Activated CD8-positive, alpha-beta T cell treated with anti-CD3 and anti-CD28 coated beads for 36 hours (primary cell): ENCODE data around the gene PLAC1. TPM values are rescaled to one million over a fixed set of nuclear protein-coding genes. Genes with fewer than 3 reads are reported as not detected.

ENCODE experiments used
- ATAC-seq: fragments of 200-7000 bp; cut with Tn5 transposase; one replicate; pipeline ENCODE4 v1.10.0; 2021; ENCODE audit warnings: mild to moderate bottlenecking, moderate library complexity
- CTCF ChIA-PET: fragments of 350-600 bp; sonication (Branson Sonifier 250); formaldehyde crosslinking; loops from one replicate; lab custom pipeline; 2021; ENCODE audit warnings: antibody characterized with exemption; lab: Charles Lee
- POLR2A ChIA-PET: fragments of 350-600 bp; sonication (Branson Sonifier 250); formaldehyde crosslinking; loops from one replicate; lab custom pipeline; 2021; ENCODE audit warnings: antibody characterized with exemption; lab: Charles Lee
- DNase-seq: peaks from one replicate; pipeline ENCODE4 v3.0.0-alpha.2; 2020
- H3K27ac Mint-ChIP-seq: one replicate; pipeline ENCODE4 v1.8.0; 2021; ENCODE audit warnings: mild to moderate bottlenecking, mixed read lengths
- H3K27me3 Mint-ChIP-seq: one replicate; pipeline ENCODE4 v1.8.0; 2021; ENCODE audit warnings: mixed read lengths
- H3K36me3 Mint-ChIP-seq: one replicate; pipeline ENCODE4 v1.8.0; 2021; ENCODE audit warnings: low read depth, mixed read lengths
- H3K4me1 Mint-ChIP-seq: one replicate; pipeline ENCODE4 v1.8.0; 2021; ENCODE audit warnings: low read depth, mixed read lengths
- H3K4me3 Mint-ChIP-seq: one replicate; pipeline ENCODE4 v1.8.0; 2021; ENCODE audit warnings: mild to moderate bottlenecking, moderate library complexity, mixed read lengths
- H3K9me3 Mint-ChIP-seq: one replicate; pipeline ENCODE4 v1.8.0; 2021; ENCODE audit warnings: mixed read lengths
- intact Hi-C: fragments of 100-400 bp; cut with micrococcal nuclease; formaldehyde crosslinking; loops from one replicate; pipeline ENCODE4 v1.10.0; 2022
- total RNA-seq, 2 experiments: library from RNA; stranded (reverse); gene quantifications; one replicate each; pipeline ENCODE4 v1.2.3, GENCODE V29; 2021
- TF ChIP-seq, protein P1 (sequence below): fragments of 200-600 bp; IDR thresholded peaks from one replicate; pipeline ENCODE4 v1.8.0; 2022; ENCODE audit warnings: antibody characterized with exemption, mild to moderate bottlenecking

The PLAC1 gene
- total RNA-seq, 2 experiments from 2014 or later, result not detected

DNA sequence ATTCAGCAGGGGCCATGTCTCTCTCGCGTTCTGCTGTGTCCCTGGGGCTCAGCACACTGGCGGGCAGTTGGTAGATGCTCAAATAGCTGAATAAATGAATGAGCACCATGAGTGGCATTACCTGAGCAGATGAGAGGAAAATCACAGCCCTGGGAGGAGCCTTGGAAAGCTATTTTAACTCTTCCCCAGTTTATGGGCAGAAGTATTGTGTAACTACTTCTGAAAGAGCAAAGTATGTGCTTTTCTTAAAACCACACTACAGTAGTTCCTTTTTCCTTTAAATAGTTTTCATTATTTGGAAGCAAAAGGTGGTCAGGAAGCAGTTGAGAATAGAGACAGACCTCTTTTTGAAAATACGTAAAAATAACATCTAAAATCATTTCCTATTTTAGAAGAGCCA, 3.0 kb upstream of the PLAC1 start:
- Mint-ChIP-seq H3K27me3 (peaks cover 8% of the 10 kb centered on the region), H3K4me3 (no peak overlapping the region), H3K27ac (no peak overlapping the region), H3K4me1 (no peaks in the 10 kb centered on the region), H3K36me3 (no peaks in the 10 kb centered on the region), H3K9me3 (no peaks in the 10 kb centered on the region)
- TF ChIP-seq, protein P1, sequence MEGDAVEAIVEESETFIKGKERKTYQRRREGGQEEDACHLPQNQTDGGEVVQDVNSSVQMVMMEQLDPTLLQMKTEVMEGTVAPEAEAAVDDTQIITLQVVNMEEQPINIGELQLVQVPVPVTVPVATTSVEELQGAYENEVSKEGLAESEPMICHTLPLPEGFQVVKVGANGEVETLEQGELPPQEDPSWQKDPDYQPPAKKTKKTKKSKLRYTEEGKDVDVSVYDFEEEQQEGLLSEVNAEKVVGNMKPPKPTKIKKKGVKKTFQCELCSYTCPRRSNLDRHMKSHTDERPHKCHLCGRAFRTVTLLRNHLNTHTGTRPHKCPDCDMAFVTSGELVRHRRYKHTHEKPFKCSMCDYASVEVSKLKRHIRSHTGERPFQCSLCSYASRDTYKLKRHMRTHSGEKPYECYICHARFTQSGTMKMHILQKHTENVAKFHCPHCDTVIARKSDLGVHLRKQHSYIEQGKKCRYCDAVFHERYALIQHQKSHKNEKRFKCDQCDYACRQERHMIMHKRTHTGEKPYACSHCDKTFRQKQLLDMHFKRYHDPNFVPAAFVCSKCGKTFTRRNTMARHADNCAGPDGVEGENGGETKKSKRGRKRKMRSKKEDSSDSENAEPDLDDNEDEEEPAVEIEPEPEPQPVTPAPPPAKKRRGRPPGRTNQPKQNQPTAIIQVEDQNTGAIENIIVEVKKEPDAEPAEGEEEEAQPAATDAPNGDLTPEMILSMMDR, result no peak
- DNase-seq, result no peak
- intact Hi-C loops, result no loop called here
- ChIA-PET POLR2A (no interaction called here), CTCF (no interaction called here)
- ATAC-seq, result no peak

DNA sequence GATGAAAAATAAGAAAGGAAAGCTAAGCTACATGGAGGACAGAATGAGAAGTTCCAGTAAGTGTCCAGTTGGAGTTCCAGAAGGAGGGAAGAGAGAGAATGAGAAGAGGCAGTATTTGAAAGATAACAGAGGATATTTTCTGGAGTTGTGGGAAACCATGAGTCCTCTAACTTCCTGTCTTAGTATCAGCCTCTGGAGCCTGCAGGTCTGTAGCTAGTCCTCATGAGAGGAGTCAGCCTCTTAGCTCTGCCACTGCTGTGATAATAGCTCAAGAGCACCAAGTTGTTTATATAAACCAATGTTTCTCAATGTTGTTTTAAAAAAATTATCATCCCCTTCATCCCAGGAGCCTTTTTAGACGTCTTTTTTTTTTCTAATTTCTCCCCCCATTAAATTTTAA, 2.4 kb upstream of the PLAC1 start:
- TF ChIP-seq, protein P1, result no peak
- DNase-seq (no peak), ATAC-seq (no peak)
- Mint-ChIP-seq H3K36me3 (no peaks in the 10 kb centered on the region), H3K27ac (no peak overlapping the region), H3K4me3 (no peak overlapping the region), H3K27me3 (peaks cover 8% of the 10 kb centered on the region), H3K4me1 (no peaks in the 10 kb centered on the region), H3K9me3 (no peaks in the 10 kb centered on the region)
- intact Hi-C loops, result no loop called here
- CTCF ChIA-PET, result no interaction called here
- POLR2A ChIA-PET, result no interaction called here

- DNase-seq, result no peak
- intact Hi-C loops, result no loop called here
Measured at GRCh38 chrX:134659761-134660160, 1.5 kb upstream of the PLAC1 start.

GRCh38 chrX:134658760-134659023, 421 bp upstream of the PLAC1 start:
- ATAC-seq (no peak), DNase-seq (no peak)
- TF ChIP-seq, protein P1, result no peak
- intact Hi-C loops, result no loop called here
- Mint-ChIP-seq H3K27me3 (peaks cover 8% of the 10 kb centered on the region), H3K9me3 (no peaks in the 10 kb centered on the region), H3K4me1 (peaks cover 8% of the 10 kb centered on the region), H3K27ac (no peak overlapping the region), H3K36me3 (no peaks in the 10 kb centered on the region), H3K4me3 (no peak overlapping the region)
- ChIA-PET POLR2A (interaction anchor here (0.5 kb wide), 1 partner anchor 47 kb away, joined by 3 read pairs; no protein-coding TSS in a partner anchor), CTCF (no interaction called here)

More at GRCh38 chrX:134659761-134660160, 1.5 kb upstream of the PLAC1 start:
- no peak for ATAC-seq
- CTCF ChIA-PET, result no interaction called here
- H3K27ac Mint-ChIP-seq, result no peak overlapping the region
- no peak overlapping the region for H3K4me3 Mint-ChIP-seq
- POLR2A ChIA-PET, result interaction anchor here (0.6 kb wide), 1 partner anchor 1307 kb away, joined by 3 read pairs; no protein-coding TSS in a partner anchor
- peaks cover 8% of the 10 kb centered on the region for H3K27me3 Mint-ChIP-seq
- TF ChIP-seq, protein P1, result no peak
- H3K4me1 Mint-ChIP-seq, result no peaks in the 10 kb centered on the region
- no peaks in the 10 kb centered on the region for H3K36me3 Mint-ChIP-seq
- no peaks in the 10 kb centered on the region for H3K9me3 Mint-ChIP-seq

DNA sequence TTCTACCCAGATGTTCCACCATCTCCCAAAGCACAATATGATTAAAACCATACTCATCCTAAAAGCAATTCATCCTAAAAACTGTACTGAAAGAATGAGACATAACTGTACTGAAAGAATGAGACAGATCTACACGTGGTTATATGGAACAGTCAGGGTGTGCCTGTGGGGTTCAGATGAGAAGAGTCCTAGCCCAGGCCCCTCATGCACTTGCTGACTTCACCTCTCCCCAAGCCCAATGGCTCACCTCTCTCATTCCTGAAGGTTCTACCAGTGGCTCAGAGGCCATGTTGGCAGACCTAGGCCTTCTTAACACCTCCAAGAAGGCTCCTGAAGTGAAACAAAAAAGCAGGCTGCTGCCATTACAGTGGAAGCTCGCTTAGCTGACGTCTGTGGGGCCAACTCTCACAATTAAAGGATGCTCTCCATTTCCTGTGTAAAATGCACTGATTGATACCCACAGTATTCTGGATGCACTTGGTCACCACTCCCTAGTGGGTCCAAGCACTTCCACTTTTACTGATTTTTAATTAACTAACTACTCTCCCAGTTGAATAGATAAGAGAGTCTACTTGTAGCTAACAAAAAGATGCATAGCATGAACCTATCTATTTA, 3.8 kb downstream of the PLAC1 start:
- no peak overlapping the region for H3K27ac Mint-ChIP-seq
- DNase-seq (peak; percentile 28), ATAC-seq (peak; percentile 94)
- H3K36me3 Mint-ChIP-seq, result no peaks in the 10 kb centered on the region
- peaks cover 2% of the 10 kb centered on the region for H3K27me3 Mint-ChIP-seq
- no peak overlapping the region for H3K4me3 Mint-ChIP-seq
- TF ChIP-seq, protein P1, result no peak
- H3K9me3 Mint-ChIP-seq, result no peaks in the 10 kb centered on the region
- CTCF ChIA-PET, result no interaction called here
- POLR2A ChIA-PET, result interaction anchor here (0.7 kb wide), 1 partner anchor 55 kb away, joined by 3 read pairs; no protein-coding TSS in a partner anchor
- H3K4me1 Mint-ChIP-seq, result peaks cover 8% of the 10 kb centered on the region
- intact Hi-C loops, result no loop called here
